Mesenchymal stem cell (in vitro differentiated cells and primary cell): Measurements from ENCODE around the gene WNT5A.
A peak's percentile ranks its signal among the peaks of the same experiment; 100 is the strongest.

ENCODE experiments used
- DNase-seq: peaks from one replicate; pipeline ENCODE4 v3.0.0-alpha.2; 2013
- H2AFZ ChIP-seq: one replicate; pipeline ENCODE4 v1.6.1; 2013; ENCODE audit warnings: low read depth, mild to moderate bottlenecking, control low read depth, inconsistent platforms, low read length, moderate library complexity
- H2AK5ac ChIP-seq: 2 replicates; pipeline ENCODE4 v1.6.1; 2013; ENCODE audit warnings: low read length, moderate library complexity, mild to moderate bottlenecking, inconsistent platforms; ENCODE audit not compliant: severe bottlenecking
- H2BK120ac ChIP-seq: one replicate; pipeline ENCODE4 v1.6.1; 2013; ENCODE audit warnings: low read depth, mild to moderate bottlenecking, inconsistent platforms, low read length, moderate library complexity
- H2BK12ac ChIP-seq, 2 experiments: one replicate each; pipeline ENCODE4 v1.6.1; 2013; ENCODE audit warnings: inconsistent platforms in 2 of 2, low read length in 2 of 2, mild to moderate bottlenecking in 2 of 2, moderate library complexity in 2 of 2, control low read depth in 1 of 2
- H2BK15ac ChIP-seq: one replicate; pipeline ENCODE4 v1.6.1; 2013; ENCODE audit warnings: mild to moderate bottlenecking, low read depth, inconsistent platforms; ENCODE audit not compliant: poor library complexity, severe bottlenecking
- H2BK5ac ChIP-seq: 2 replicates; pipeline ENCODE4 v1.6.1; 2013; ENCODE audit warnings: low read depth, mild to moderate bottlenecking, low read length, control low read depth, inconsistent platforms; ENCODE audit not compliant: poor library complexity, severe bottlenecking
- H3K14ac ChIP-seq, 2 experiments: one replicate each; pipeline ENCODE4 v1.6.1; 2013; ENCODE audit warnings: inconsistent platforms in 2 of 2, low read length in 2 of 2, control low read depth in 1 of 2, mild to moderate bottlenecking in 1 of 2, moderate library complexity in 1 of 2
- H3K18ac ChIP-seq, 2 experiments: one replicate each; pipeline ENCODE4 v1.6.1; 2013; ENCODE audit warnings: inconsistent platforms in 2 of 2, low read length in 2 of 2, control low read depth in 1 of 2, low read depth in 1 of 2, mild to moderate bottlenecking in 1 of 2
- H3K23ac ChIP-seq, 2 experiments: one replicate each; pipeline ENCODE4 v1.6.1; 2013; ENCODE audit warnings: inconsistent platforms in 2 of 2, low read length in 2 of 2, mild to moderate bottlenecking in 2 of 2, moderate library complexity in 2 of 2, control low read depth in 1 of 2
- H3K27ac ChIP-seq: 2 replicates; pipeline ENCODE4 v1.5.1; 2013; ENCODE audit warnings: mild to moderate bottlenecking, moderate library complexity, low read length, control low read depth, inconsistent platforms; ENCODE audit not compliant: poor library complexity, severe bottlenecking
- H3K27me3 ChIP-seq, 2 experiments: 2 replicates each; pipeline versions ENCODE4 v1.6.1 to v1.7.0; 2013; ENCODE audit warnings: low read length in 2 of 2, mild to moderate bottlenecking in 2 of 2, moderate library complexity in 2 of 2, control low read depth in 1 of 2, inconsistent platforms in 1 of 2; ENCODE audit not compliant: control insufficient read depth in 1 of 2, insufficient read depth in 1 of 2
- H3K36me3 ChIP-seq, 2 experiments: 2 replicates each; pipeline versions ENCODE4 v1.6.1 to v1.7.0; 2013; ENCODE audit warnings: low read length in 2 of 2, control low read depth in 1 of 2, inconsistent platforms in 1 of 2, low read depth in 1 of 2, mild to moderate bottlenecking in 1 of 2; ENCODE audit not compliant: insufficient read depth in 2 of 2, control insufficient read depth in 1 of 2
- H3K4ac ChIP-seq, 2 experiments: one replicate each; pipeline ENCODE4 v1.6.1; 2013; ENCODE audit warnings: inconsistent platforms in 2 of 2, low read length in 2 of 2, mild to moderate bottlenecking in 2 of 2, moderate library complexity in 2 of 2, control low read depth in 1 of 2, low read depth in 1 of 2
- H3K4me1 ChIP-seq: 2 replicates; pipeline ENCODE4 v1.6.1; 2013; ENCODE audit warnings: low read depth, low read length, control low read depth; ENCODE audit not compliant: control insufficient read depth, insufficient read depth
- H3K4me2 ChIP-seq: 2 replicates; pipeline ENCODE4 v1.6.1; 2013; ENCODE audit warnings: low read length, mild to moderate bottlenecking, inconsistent platforms; ENCODE audit not compliant: poor library complexity, severe bottlenecking
- H3K4me3 ChIP-seq, 2 experiments: 2 replicates each; pipeline versions ENCODE4 v1.5.1 to v1.7.0; 2013; ENCODE audit warnings: low read length in 2 of 2, mild to moderate bottlenecking in 2 of 2, control low read depth in 1 of 2, low read depth in 1 of 2; ENCODE audit not compliant: insufficient read depth in 1 of 2
- H3K79me1 ChIP-seq: replicated peaks from 2 replicates; pipeline ENCODE4 v1.6.1; 2013; ENCODE audit warnings: mild to moderate bottlenecking, control low read depth, low read length, inconsistent platforms; ENCODE audit not compliant: poor library complexity, severe bottlenecking
- H3K9ac ChIP-seq: 2 replicates; pipeline ENCODE4 v1.7.0; 2013; ENCODE audit warnings: mild to moderate bottlenecking, low read length, moderate library complexity
- H3K9me3 ChIP-seq: 2 replicates; pipeline ENCODE4 v1.7.0; 2013; ENCODE audit warnings: mild to moderate bottlenecking, low read length; ENCODE audit not compliant: control insufficient read depth
- H4K8ac ChIP-seq: one replicate; pipeline ENCODE4 v1.6.1; 2013; ENCODE audit warnings: inconsistent platforms, mild to moderate bottlenecking, low read length, moderate library complexity
- H4K91ac ChIP-seq: one replicate; pipeline ENCODE4 v1.6.1; 2013; ENCODE audit warnings: mild to moderate bottlenecking, low read length, inconsistent platforms
- WGBS: methylation state at CpG from one replicate; pipeline ENCODE4 v1.1.7; 2013; ENCODE audit warnings: mixed read lengths; 5-methylcytosine and 5-hydroxymethylcytosine counted together

The WNT5A gene

GRCh38 chr3:55427739-55428138 is 59.4 kb downstream of the WNT5A start:
- H2AK5ac ChIP-seq, result no peak overlapping the region
- DNase-seq, result no peak
- H3K18ac ChIP-seq, result no peak overlapping the region
- no peak overlapping the region for H3K14ac ChIP-seq
- no peak overlapping the region for H4K91ac ChIP-seq
- H3K27me3 ChIP-seq, result peaks cover 0 to 2% of the 10 kb centered on the region in 2 experiments
- no peak overlapping the region for H3K9ac ChIP-seq
- no peaks in the 10 kb centered on the region for H3K9me3 ChIP-seq
- H3K4ac ChIP-seq, result no peak overlapping the region
- 80% methylated on average over 5 of the region's 5 CpGs for WGBS
- no peak overlapping the region for H2AFZ ChIP-seq
- H2BK12ac ChIP-seq, result no peak overlapping the region
- H3K4me2 ChIP-seq, result no peak overlapping the region
- no peak overlapping the region for H3K4me3 ChIP-seq
- no peaks in the 10 kb centered on the region for H3K79me1 ChIP-seq
- H3K4me1 ChIP-seq, result no peaks in the 10 kb centered on the region
- H2BK15ac ChIP-seq, result no peak overlapping the region
- H3K27ac ChIP-seq, result no peak overlapping the region
- no peak overlapping the region for H3K23ac ChIP-seq
- no peak overlapping the region for H2BK5ac ChIP-seq
- H3K36me3 ChIP-seq, result no peaks in the 10 kb centered on the region
- H4K8ac ChIP-seq, result no peak overlapping the region
- no peak overlapping the region for H2BK120ac ChIP-seq

DNA sequence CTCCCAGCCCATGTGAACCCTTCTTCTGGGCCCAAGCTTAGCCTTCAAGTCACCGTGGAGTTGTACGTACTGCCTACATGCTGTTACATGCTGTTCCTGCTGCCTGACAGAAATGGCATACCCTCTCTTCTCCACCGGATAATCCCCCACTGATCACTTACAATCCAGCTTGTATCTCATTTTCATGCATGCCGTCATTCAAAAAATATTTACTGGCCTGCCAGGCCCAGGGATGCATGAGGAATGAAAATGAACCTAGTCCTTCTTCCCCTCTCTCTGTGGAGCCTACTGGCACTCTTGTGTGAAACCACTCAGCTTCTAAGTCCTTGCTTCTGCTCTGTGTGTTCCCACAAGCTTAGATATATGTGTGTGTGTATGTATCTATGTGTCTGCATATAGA is 60.6 kb downstream of the WNT5A start:
- Histone ChIP-seq H2BK12ac (no peak overlapping the region), H4K91ac (no peak overlapping the region), H2AFZ (no peak overlapping the region), H3K4me1 (no peaks in the 10 kb centered on the region), H2BK5ac (no peak overlapping the region), H3K9ac (no peak overlapping the region), H3K14ac (no peak overlapping the region), H3K4ac (no peak overlapping the region), H3K4me2 (no peak overlapping the region), H3K27me3 (peaks cover 0 to 2% of the 10 kb centered on the region in 2 experiments), H3K18ac (no peak overlapping the region), H2AK5ac (no peak overlapping the region), H3K23ac (no peak overlapping the region), H3K4me3 (no peak overlapping the region), H2BK15ac (no peak overlapping the region), H3K27ac (no peak overlapping the region), H2BK120ac (no peak overlapping the region), H3K79me1 (no peaks in the 10 kb centered on the region), H3K36me3 (no peaks in the 10 kb centered on the region), H4K8ac (no peak overlapping the region), H3K9me3 (no peaks in the 10 kb centered on the region)
- 94% methylated on average over 4 of the region's 4 CpGs for WGBS
- no peak for DNase-seq

DNA sequence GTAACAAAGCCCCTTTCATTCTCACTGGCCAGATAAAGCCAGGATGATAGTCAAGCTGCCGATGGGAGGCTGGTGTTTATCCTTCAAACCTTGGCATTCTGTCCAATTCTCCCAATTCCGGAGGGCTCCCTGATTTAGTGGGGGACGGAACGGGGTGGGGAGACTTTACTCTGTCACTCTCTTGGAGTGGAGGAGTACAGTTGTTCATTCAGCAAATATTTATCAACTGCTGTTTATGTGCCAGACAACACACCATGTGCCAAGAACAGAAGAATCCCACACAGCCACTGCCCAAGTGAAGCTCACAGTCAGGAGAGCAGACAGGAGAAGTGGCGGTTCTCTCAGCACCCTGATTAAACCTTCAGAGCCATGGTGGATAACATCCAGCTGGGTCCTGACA is 63.3 kb downstream of the WNT5A start:
- no peak overlapping the region for H2AK5ac ChIP-seq
- no peak overlapping the region for H3K9ac ChIP-seq
- peaks cover 5% of the 10 kb centered on the region for H3K9me3 ChIP-seq
- H4K91ac ChIP-seq, result no peak overlapping the region
- H2BK12ac ChIP-seq, result peak overlapping the region in 1 of 2 experiments; percentile 4
- H3K18ac ChIP-seq, result no peak overlapping the region
- DNase-seq, result no peak
- H4K8ac ChIP-seq, result no peak overlapping the region
- H3K14ac ChIP-seq, result no peak overlapping the region
- H3K4me2 ChIP-seq, result no peak overlapping the region
- H3K36me3 ChIP-seq, result no peaks in the 10 kb centered on the region
- WGBS, result 100% methylated on average over 1 of the region's 5 CpGs
- H3K27me3 ChIP-seq, result no peaks in the 10 kb centered on the region
- no peak overlapping the region for H2BK120ac ChIP-seq
- H3K4me1 ChIP-seq, result no peaks in the 10 kb centered on the region
- H2BK15ac ChIP-seq, result no peak overlapping the region
- no peak overlapping the region for H3K23ac ChIP-seq
- no peak overlapping the region for H3K4me3 ChIP-seq
- no peak overlapping the region for H2BK5ac ChIP-seq
- H3K79me1 ChIP-seq, result no peaks in the 10 kb centered on the region
- no peak overlapping the region for H3K27ac ChIP-seq
- no peak overlapping the region for H3K4ac ChIP-seq
- H2AFZ ChIP-seq, result peak overlapping the region; percentile 44

- H3K9me3 ChIP-seq, result peaks cover 5% of the 10 kb centered on the region
- H3K36me3 ChIP-seq, result no peaks in the 10 kb centered on the region
- H2AK5ac ChIP-seq, result no peak overlapping the region
- H3K4me3 ChIP-seq, result no peak overlapping the region
- no peak overlapping the region for H2BK120ac ChIP-seq
- H3K27ac ChIP-seq, result no peak overlapping the region
- H4K8ac ChIP-seq, result no peak overlapping the region
- no peak overlapping the region for H3K9ac ChIP-seq
- H3K79me1 ChIP-seq, result no peaks in the 10 kb centered on the region
- H3K4ac ChIP-seq, result no peak overlapping the region
- no peak overlapping the region for H2BK5ac ChIP-seq
- H2BK12ac ChIP-seq, result no peak overlapping the region
- 100% methylated on average over 1 of the region's 1 CpG for WGBS
- H2AFZ ChIP-seq, result no peak overlapping the region
- peaks cover 3% of the 10 kb centered on the region for H3K4me1 ChIP-seq
- no peak overlapping the region for H3K23ac ChIP-seq
- DNase-seq, result no peak
- H2BK15ac ChIP-seq, result no peak overlapping the region
- H3K27me3 ChIP-seq, result no peaks in the 10 kb centered on the region
- no peak overlapping the region for H3K14ac ChIP-seq
- H4K91ac ChIP-seq, result no peak overlapping the region
- no peak overlapping the region for H3K18ac ChIP-seq
- no peak overlapping the region for H3K4me2 ChIP-seq
Observed at GRCh38 chr3:55417211-55417610, 69.9 kb downstream of the WNT5A start.
